Left ventricle myocardium inferior (tissue), 1 donor: ENCODE data around the gene ST6GALNAC3. TPM values are rescaled to one million over a fixed set of nuclear protein-coding genes. Genes with fewer than 3 reads are reported as not detected.

Experiments used
- DNase-seq: peaks from one replicate; pipeline ENCODE4 v3.0.0-alpha.2; 2020
- H3K27ac ChIP-seq: fragments of 200-600 bp; replicated peaks from 2 replicates; pipeline ENCODE4 v1.8.0; 2021
- H3K27me3 ChIP-seq: fragments of 200-600 bp; 2 replicates; pipeline ENCODE4 v1.8.0; 2021; ENCODE audit warnings: low read depth
- H3K36me3 ChIP-seq: fragments of 200-600 bp; 2 replicates; pipeline ENCODE4 v1.8.0; 2021
- H3K4me1 ChIP-seq: fragments of 200-600 bp; 2 replicates; pipeline ENCODE4 v1.8.0; 2021
- H3K4me3 ChIP-seq: fragments of 200-600 bp; 2 replicates; pipeline ENCODE4 v1.8.0; 2021; ENCODE audit warnings: mild to moderate bottlenecking, moderate library complexity
- H3K9me3 ChIP-seq: fragments of 200-600 bp; replicated peaks from 2 replicates; pipeline ENCODE4 v1.8.0; 2021
- intact Hi-C: fragments of 100-400 bp; cut with micrococcal nuclease; formaldehyde crosslinking; loops from one replicate; pipeline ENCODE4 v1.11.0; 2022
- total RNA-seq: library from RNA; stranded (reverse); fragmentation: NEBNext Ultra II Directional; extraction: Animal tissue kit (Norgen Biotek cat#: 25700); gene quantifications from one replicate; pipeline ENCODE4 v1.2.1, GENCODE V29; 2021
- TF ChIP-seq, protein P1 (sequence below): fragments of 200-600 bp; IDR thresholded peaks from 2 replicates; pipeline ENCODE4 v1.8.0; 2021; ENCODE audit warnings: antibody characterized with exemption, mild to moderate bottlenecking, borderline replicate concordance
- donor health status: DM: no; HTN: yes; CAD: no; lungs with severe emphysema.

Gene ST6GALNAC3
- total RNA-seq, 1 donor from 2014 or later = 4.5 TPM

DNA sequence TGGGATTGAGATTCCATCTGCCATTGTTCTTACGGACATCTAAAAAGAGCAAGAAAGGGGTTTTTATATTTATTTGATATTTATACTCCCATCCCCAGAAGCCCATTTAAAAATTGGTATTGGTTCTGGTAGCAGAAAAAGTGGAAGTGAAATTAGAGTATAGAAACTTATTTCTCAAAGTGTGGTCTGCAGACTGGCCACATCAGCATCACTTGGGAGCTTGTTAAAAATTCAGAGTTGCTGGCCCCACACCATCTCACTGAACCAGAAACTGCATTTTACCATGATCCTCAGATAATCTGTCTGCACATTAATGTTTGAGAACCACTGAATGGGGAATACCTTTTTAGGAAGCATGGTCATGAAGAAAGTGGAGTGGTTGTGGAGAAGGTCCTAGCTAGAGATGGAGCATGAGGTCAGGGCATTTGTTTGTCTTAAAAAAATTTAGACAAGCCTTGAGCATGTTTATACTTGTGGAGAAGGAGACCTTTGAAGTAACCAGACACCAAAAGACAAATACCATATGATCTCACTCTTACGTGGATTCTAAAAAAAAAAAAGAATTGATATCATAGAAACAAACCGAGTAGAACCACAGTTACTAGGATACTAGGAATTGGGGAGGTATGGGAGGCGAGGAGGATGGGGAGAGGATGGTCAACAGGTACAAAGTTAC is 116.3 kb downstream of the ST6GALNAC3 start:
- Histone ChIP-seq H3K27me3 (no peaks in the 10 kb centered on the region), H3K4me3 (no peak overlapping the region), H3K4me1 (no peaks in the 10 kb centered on the region), H3K36me3 (no peaks in the 10 kb centered on the region), H3K9me3 (no peaks in the 10 kb centered on the region), H3K27ac (no peak overlapping the region)
- TF ChIP-seq, protein P1, sequence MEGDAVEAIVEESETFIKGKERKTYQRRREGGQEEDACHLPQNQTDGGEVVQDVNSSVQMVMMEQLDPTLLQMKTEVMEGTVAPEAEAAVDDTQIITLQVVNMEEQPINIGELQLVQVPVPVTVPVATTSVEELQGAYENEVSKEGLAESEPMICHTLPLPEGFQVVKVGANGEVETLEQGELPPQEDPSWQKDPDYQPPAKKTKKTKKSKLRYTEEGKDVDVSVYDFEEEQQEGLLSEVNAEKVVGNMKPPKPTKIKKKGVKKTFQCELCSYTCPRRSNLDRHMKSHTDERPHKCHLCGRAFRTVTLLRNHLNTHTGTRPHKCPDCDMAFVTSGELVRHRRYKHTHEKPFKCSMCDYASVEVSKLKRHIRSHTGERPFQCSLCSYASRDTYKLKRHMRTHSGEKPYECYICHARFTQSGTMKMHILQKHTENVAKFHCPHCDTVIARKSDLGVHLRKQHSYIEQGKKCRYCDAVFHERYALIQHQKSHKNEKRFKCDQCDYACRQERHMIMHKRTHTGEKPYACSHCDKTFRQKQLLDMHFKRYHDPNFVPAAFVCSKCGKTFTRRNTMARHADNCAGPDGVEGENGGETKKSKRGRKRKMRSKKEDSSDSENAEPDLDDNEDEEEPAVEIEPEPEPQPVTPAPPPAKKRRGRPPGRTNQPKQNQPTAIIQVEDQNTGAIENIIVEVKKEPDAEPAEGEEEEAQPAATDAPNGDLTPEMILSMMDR = no peak
- no peak for DNase-seq
- intact Hi-C loops = no loop called here

- H3K27me3 ChIP-seq = no peaks in the 10 kb centered on the region
- no peaks in the 10 kb centered on the region for H3K9me3 ChIP-seq
- intact Hi-C loops = no loop called here
- H3K36me3 ChIP-seq = no peaks in the 10 kb centered on the region
- TF ChIP-seq, protein P1 = no peak
- no peak overlapping the region for H3K27ac ChIP-seq
- H3K4me3 ChIP-seq = no peak overlapping the region
- no peak for DNase-seq
- no peaks in the 10 kb centered on the region for H3K4me1 ChIP-seq
Observed at GRCh38 chr1:76191561-76191960, 117.0 kb downstream of the ST6GALNAC3 start.

DNA sequence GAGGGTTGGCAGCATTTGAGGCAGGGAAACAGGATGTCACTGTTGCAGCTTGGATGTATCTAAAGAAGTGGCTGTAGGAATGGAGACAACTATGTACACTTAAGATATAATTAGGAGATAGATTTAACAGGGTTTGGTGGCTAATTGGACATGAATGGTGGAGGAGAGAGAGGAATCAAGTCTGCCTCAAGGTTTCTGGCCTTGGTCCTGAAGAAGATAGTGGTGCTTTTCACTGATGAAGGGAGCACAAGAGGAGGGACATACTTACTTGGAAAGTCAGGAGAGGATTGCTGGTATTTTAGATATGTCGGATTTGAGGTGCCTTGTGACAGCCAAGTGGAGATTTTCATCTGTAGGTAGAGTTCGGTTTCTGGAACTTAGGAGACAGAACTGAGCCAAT is 123.9 kb downstream of the ST6GALNAC3 start:
- H3K36me3 ChIP-seq = no peaks in the 10 kb centered on the region
- no peak overlapping the region for H3K4me3 ChIP-seq
- no peaks in the 10 kb centered on the region for H3K4me1 ChIP-seq
- no peaks in the 10 kb centered on the region for H3K27me3 ChIP-seq
- intact Hi-C loops = no loop called here
- no peaks in the 10 kb centered on the region for H3K9me3 ChIP-seq
- no peak for DNase-seq
- TF ChIP-seq, protein P1 = no peak
- H3K27ac ChIP-seq = no peak overlapping the region

GRCh38 chr1:76202670-76203069 is 128.1 kb downstream of the ST6GALNAC3 start:
- H3K4me1 ChIP-seq = no peaks in the 10 kb centered on the region
- no peak overlapping the region for H3K4me3 ChIP-seq
- H3K27ac ChIP-seq = no peak overlapping the region
- no peaks in the 10 kb centered on the region for H3K36me3 ChIP-seq
- H3K27me3 ChIP-seq = no peaks in the 10 kb centered on the region
- DNase-seq = no peak
- TF ChIP-seq, protein P1 = no peak
- intact Hi-C loops = no loop called here
- H3K9me3 ChIP-seq = no peaks in the 10 kb centered on the region

GRCh38 chr1:76203127-76203526 is 128.6 kb downstream of the ST6GALNAC3 start:
- H3K36me3 ChIP-seq = no peaks in the 10 kb centered on the region
- DNase-seq = no peak
- no peaks in the 10 kb centered on the region for H3K27me3 ChIP-seq
- intact Hi-C loops = no loop called here
- no peaks in the 10 kb centered on the region for H3K4me1 ChIP-seq
- no peak overlapping the region for H3K27ac ChIP-seq
- no peak overlapping the region for H3K4me3 ChIP-seq
- no peaks in the 10 kb centered on the region for H3K9me3 ChIP-seq
- TF ChIP-seq, protein P1 = no peak
